Kidney (tissue), 14 donors: Measurements from ENCODE around the gene ALCAM. TPM values are rescaled to one million over a fixed set of nuclear protein-coding genes. Genes with fewer than 3 reads are reported as not detected.
"Not testable (repeated sequence)": the region's sequence is repeated elsewhere in the genome, so short reads cannot be mapped to it uniquely, and the experiment has no call there.

Experiments used
- DNase-seq, 5 donors: peaks; one replicate each; pipeline ENCODE4 v3.0.0-alpha.2; 2013 to 2020
- FAIRE-seq: peaks from 2 replicates; lab custom pipeline; 2012; peaks lifted over from hg19 to GRCh38; lab: Jason Lieb, UNC
- H3K27ac ChIP-seq, 2 donors: one replicate each; pipeline ENCODE4 v1.7.0; 2013; ENCODE audit warnings: low read depth in 2 of 2, low read length in 2 of 2, inconsistent platforms in 1 of 2
- H3K27me3 ChIP-seq: one replicate; pipeline ENCODE4 v1.7.1; 2013; ENCODE audit warnings: low read length, inconsistent platforms; ENCODE audit not compliant: control insufficient read depth, insufficient read depth
- H3K36me3 ChIP-seq, 3 donors: one replicate each; pipeline versions ENCODE4 v1.7.0 to v1.7.1; 2013; ENCODE audit warnings: low read length in 3 of 3, control low read depth in 1 of 3, inconsistent platforms in 1 of 3; ENCODE audit not compliant: insufficient read depth in 3 of 3, control insufficient read depth in 2 of 3
- H3K4me1 ChIP-seq, 3 donors: one replicate each; pipeline versions ENCODE4 v1.7.0 to v1.7.1; 2013; ENCODE audit warnings: low read length in 3 of 3, inconsistent platforms in 1 of 3, low read depth in 1 of 3; ENCODE audit not compliant: control insufficient read depth in 2 of 3, insufficient read depth in 2 of 3
- H3K4me3 ChIP-seq, 3 donors: one replicate each; pipeline versions ENCODE4 v1.7.0 to v1.8.1; 2013; ENCODE audit warnings: low read length in 3 of 3, control low read depth in 1 of 3, inconsistent platforms in 1 of 3
- H3K9ac ChIP-seq, 3 donors: one replicate each; pipeline versions ENCODE4 v1.7.0 to v1.7.1; 2013; ENCODE audit warnings: low read length in 3 of 3, control low read depth in 1 of 3, inconsistent platforms in 1 of 3
- H3K9me3 ChIP-seq, 3 donors: one replicate each; pipeline versions ENCODE4 v1.7.0 to v1.7.1; 2013; ENCODE audit warnings: low read length in 3 of 3, control low read depth in 1 of 3, inconsistent platforms in 1 of 3; ENCODE audit not compliant: control insufficient read depth in 2 of 3, insufficient read depth in 1 of 3
- intact Hi-C: fragments of 100-400 bp; cut with DNase I; formaldehyde crosslinking; loops from one replicate; pipeline ENCODE4 v1.11.1; 2022
- polyA plus RNA-seq: library from polyadenylated mRNA; stranded (reverse); fragments of 350-450 nt; fragmentation: Illumina TruSeq; extraction: RNeasy Lipid Tissue Mini Kit (QIAGEN cat#74804); gene quantifications from one replicate; pipeline ENCODE4 v1.2.3, GENCODE V29; 2014; ENCODE audit warnings: low read depth, low replicate concordance; ENCODE audit not compliant: insufficient read depth
- total RNA-seq: library from RNA; stranded (reverse); fragmentation: NEBNext Ultra II Directional; extraction: Animal tissue kit (Norgen Biotek cat#: 25700); gene quantifications from one replicate; pipeline ENCODE4 v1.2.1, GENCODE V29; 2021
- TF ChIP-seq, protein P1 (sequence below): IDR thresholded peaks from 3 replicates; pipeline ENCODE4 v1.5.1; 2012; ENCODE audit warnings: mild to moderate bottlenecking, moderate library complexity, borderline replicate concordance; ENCODE audit not compliant: insufficient read depth; ENCODE audit errors: extremely low read depth
- donor health status: control.
- donor health status: control.
- donor health status: control.
- donor health status: control.
- donor health status: control.
- donor health status: DM: yes; HTN: yes; CAD: no.
- donor health status: Normal renal cell carcinoma (clear cell type).

Gene ALCAM
- total and polyA plus RNA-seq, 2 donors from 2014 or later, result 15.1 to 36.4 TPM

DNA sequence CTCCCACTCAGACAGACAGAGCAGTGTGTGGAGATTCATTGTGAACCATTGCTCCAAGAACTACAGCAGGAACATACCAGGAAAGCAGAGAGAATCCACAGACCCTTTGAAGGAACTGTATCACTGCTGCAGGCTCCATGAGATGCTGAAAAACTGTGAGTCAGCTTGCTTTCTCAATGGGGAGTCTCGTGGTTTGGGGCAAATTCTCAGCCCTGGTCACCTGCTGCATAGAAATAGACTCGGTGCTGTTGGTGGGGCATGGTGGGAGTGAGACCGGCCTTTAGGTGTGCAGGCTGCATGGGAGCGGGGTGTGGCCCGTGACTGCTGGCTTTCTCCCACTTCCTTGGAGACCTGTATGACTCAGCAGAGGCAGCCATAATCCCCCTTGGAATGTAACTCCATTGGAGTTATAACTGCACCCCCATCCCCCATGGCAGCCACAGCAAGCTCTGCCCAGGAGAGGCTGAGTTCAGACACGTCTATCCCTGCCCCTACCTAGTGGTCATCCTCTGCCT lies 35.6 kb downstream of the ALCAM start:
- Histone ChIP-seq H3K4me1 (no peaks in the 10 kb centered on the region), H3K36me3 (no peaks in the 10 kb centered on the region), H3K4me3 (no peak overlapping the region), H3K9me3 (no peaks in the 10 kb centered on the region), H3K27ac (no peak overlapping the region), H3K27me3 (no peaks in the 10 kb centered on the region), H3K9ac (no peak overlapping the region)
- TF ChIP-seq, protein P1, sequence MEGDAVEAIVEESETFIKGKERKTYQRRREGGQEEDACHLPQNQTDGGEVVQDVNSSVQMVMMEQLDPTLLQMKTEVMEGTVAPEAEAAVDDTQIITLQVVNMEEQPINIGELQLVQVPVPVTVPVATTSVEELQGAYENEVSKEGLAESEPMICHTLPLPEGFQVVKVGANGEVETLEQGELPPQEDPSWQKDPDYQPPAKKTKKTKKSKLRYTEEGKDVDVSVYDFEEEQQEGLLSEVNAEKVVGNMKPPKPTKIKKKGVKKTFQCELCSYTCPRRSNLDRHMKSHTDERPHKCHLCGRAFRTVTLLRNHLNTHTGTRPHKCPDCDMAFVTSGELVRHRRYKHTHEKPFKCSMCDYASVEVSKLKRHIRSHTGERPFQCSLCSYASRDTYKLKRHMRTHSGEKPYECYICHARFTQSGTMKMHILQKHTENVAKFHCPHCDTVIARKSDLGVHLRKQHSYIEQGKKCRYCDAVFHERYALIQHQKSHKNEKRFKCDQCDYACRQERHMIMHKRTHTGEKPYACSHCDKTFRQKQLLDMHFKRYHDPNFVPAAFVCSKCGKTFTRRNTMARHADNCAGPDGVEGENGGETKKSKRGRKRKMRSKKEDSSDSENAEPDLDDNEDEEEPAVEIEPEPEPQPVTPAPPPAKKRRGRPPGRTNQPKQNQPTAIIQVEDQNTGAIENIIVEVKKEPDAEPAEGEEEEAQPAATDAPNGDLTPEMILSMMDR, result no peak
- FAIRE-seq, result no peak
- intact Hi-C loops, result no loop called here
- DNase-seq, result peak in 1 of 5 donors; percentile 35

DNA sequence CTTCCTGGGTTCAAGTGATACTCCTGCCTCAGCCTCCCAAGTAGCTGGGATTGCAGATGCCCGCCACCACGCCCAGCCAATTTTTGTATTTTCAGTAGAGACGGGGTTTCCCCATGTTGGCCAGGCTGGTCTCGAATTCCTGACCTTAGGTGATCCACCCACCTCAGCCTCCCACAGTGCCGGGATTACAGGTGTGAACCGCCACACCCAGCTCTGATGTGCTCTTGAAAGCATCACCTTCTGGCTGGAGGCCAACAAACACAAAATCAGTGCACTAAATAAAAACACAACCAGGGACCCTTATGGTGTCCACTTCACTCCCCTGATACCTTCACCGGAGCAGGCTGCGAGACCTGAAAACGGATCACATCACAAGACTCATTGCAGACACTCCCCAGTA lies 36.3 kb downstream of the ALCAM start:
- peak in 1 of 5 donors; percentile 53 for DNase-seq
- not testable (repeated sequence) for FAIRE-seq

GRCh38 chr3:105406268-105406667 lies 39.6 kb downstream of the ALCAM start:
- no peaks in the 10 kb centered on the region for H3K9me3 ChIP-seq
- H3K36me3 ChIP-seq, result no peaks in the 10 kb centered on the region
- TF ChIP-seq, protein P1, result no peak
- H3K9ac ChIP-seq, result no peak overlapping the region
- intact Hi-C loops, result no loop called here
- no peaks in the 10 kb centered on the region for H3K27me3 ChIP-seq
- H3K4me3 ChIP-seq, result no peak overlapping the region
- DNase-seq (no peak), FAIRE-seq (no peak)
- H3K27ac ChIP-seq, result no peak overlapping the region
- no peaks in the 10 kb centered on the region for H3K4me1 ChIP-seq

More for the DNA sequence above, 36.3 kb downstream of the ALCAM start:
- intact Hi-C loops, H3K4me3 ChIP-seq, H3K4me1 ChIP-seq, H3K9ac ChIP-seq, H3K9me3 ChIP-seq, H3K36me3 ChIP-seq, H3K27me3 ChIP-seq, H3K27ac ChIP-seq: not testable (repeated sequence)

DNA sequence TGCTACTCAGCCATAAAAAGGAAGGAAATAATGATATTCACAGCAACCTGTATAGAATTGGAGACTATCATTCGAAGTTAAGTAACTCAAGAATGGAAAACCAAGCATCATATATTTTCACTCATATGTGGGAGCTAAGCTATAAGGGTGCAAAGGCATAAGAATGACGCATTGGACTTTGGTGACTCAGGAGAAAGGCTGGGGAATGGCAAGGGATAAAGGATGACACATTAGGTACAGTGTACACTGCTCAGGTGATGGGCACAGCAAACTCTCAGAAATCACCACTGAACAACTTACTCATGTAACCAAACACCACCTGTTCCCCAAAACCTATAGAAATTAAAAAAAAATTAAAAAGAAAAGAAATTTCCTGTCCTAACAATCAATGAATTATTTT lies 42.7 kb downstream of the ALCAM start:
- H3K4me1 ChIP-seq, result no peaks in the 10 kb centered on the region
- no peak overlapping the region for H3K27ac ChIP-seq
- intact Hi-C loops, result no loop called here
- TF ChIP-seq, protein P1, result no peak
- no peak overlapping the region for H3K4me3 ChIP-seq
- DNase-seq, result no peak
- no peak for FAIRE-seq
- no peaks in the 10 kb centered on the region for H3K36me3 ChIP-seq
- no peak overlapping the region for H3K9ac ChIP-seq
- H3K27me3 ChIP-seq, result no peaks in the 10 kb centered on the region
- H3K9me3 ChIP-seq, result no peaks in the 10 kb centered on the region
